Activated T-cell treated with anti-CD3 and anti-CD28 coated beads for 4 hours (primary cell): ENCODE measurements around the gene NUP210L.

ENCODE experiments used
- DNase-seq: peaks from one replicate; pipeline ENCODE4 v3.0.0-alpha.2; 2020

The NUP210L gene

GRCh38 chr1:153962088-153963029 lies 192.5 kb downstream of the NUP210L start:
- no peak for DNase-seq

GRCh38 chr1:153961421-153961820 lies 193.5 kb downstream of the NUP210L start:
- no peak for DNase-seq

- no peak for DNase-seq
Observed at GRCh38 chr1:153960206-153960605, 194.7 kb downstream of the NUP210L start.

- no peak for DNase-seq
Observed at GRCh38 chr1:153959454-153959853, 195.4 kb downstream of the NUP210L start.

GRCh38 chr1:153958961-153959260 lies 196.0 kb downstream of the NUP210L start:
- no peak for DNase-seq

- peak; percentile 97 for DNase-seq
Observed at GRCh38 chr1:153958111-153958960, 196.5 kb downstream of the NUP210L start, which contains the start of gene CRTC2. TSS of gene CRTC2 (minus strand) at chr1:153958612. CDS start at chr1:153958497, 115 bp downstream.

GRCh38 chr1:153957744-153958110 lies 197.1 kb downstream of the NUP210L start:
- no peak for DNase-seq

GRCh38 chr1:153956997-153957715 lies 197.7 kb downstream of the NUP210L start:
- no peak for DNase-seq

- DNase-seq: no peak
Observed at GRCh38 chr1:153954826-153955225, 200.0 kb downstream of the NUP210L start.

- no peak for DNase-seq
Observed at GRCh38 chr1:153953859-153954365, 201.0 kb downstream of the NUP210L start.

GRCh38 chr1:153951801-153952200 lies 203.1 kb downstream of the NUP210L start:
- DNase-seq: no peak

GRCh38 chr1:153951183-153951582 lies 203.7 kb downstream of the NUP210L start:
- no peak for DNase-seq

- DNase-seq: peak; percentile 55
Observed at GRCh38 chr1:153946622-153947241, 208.1 kb downstream of the NUP210L start, which contains the start of gene DENND4B. TSS of gene DENND4B (minus strand) at chr1:153946718. CDS start at chr1:153944374, 2,344 bp downstream.

GRCh38 chr1:153945795-153946621 lies 208.9 kb downstream of the NUP210L start:
- peak; percentile 50 for DNase-seq

GRCh38 chr1:153945131-153945794 lies 209.6 kb downstream of the NUP210L start:
- DNase-seq: peak; percentile 58

- no peak for DNase-seq
Observed at GRCh38 chr1:153944827-153945117, 210.1 kb downstream of the NUP210L start.

GRCh38 chr1:153944005-153944826 lies 210.7 kb downstream of the NUP210L start:
- DNase-seq: no peak

GRCh38 chr1:153942766-153943549 lies 211.9 kb downstream of the NUP210L start:
- no peak for DNase-seq
